Progenitor cell of endocrine pancreas (in vitro differentiated cells): ENCODE measurements around the gene ALKBH4. TPM values are rescaled to one million over a fixed set of nuclear protein-coding genes. Genes with fewer than 3 reads are reported as not detected.

Source experiments
- DNase-seq: peaks from one replicate; pipeline ENCODE4 v3.0.0; 2021; ENCODE audit warnings: low spot score; ENCODE audit not compliant: unreplicated experiment
- H3K27ac Mint-ChIP-seq: 2 replicates; pipeline ENCODE4 v1.8.0; 2021; ENCODE audit warnings: mild to moderate bottlenecking, moderate library complexity, mixed read lengths
- H3K27me3 Mint-ChIP-seq: 2 replicates; pipeline ENCODE4 v1.8.0; 2021; ENCODE audit warnings: mixed read lengths
- H3K36me3 Mint-ChIP-seq: 2 replicates; pipeline ENCODE4 v1.8.0; 2022; ENCODE audit warnings: mixed read lengths; ENCODE audit not compliant: insufficient read depth
- H3K4me1 Mint-ChIP-seq: 2 replicates; pipeline ENCODE4 v1.8.0; 2021; ENCODE audit warnings: low read depth, mixed read lengths
- H3K4me3 Mint-ChIP-seq: 2 replicates; pipeline ENCODE4 v1.8.0; 2021; ENCODE audit warnings: low read depth, mild to moderate bottlenecking, moderate library complexity, mixed read lengths
- H3K9me3 Mint-ChIP-seq: 2 replicates; pipeline ENCODE4 v1.8.0; 2021; ENCODE audit warnings: low read depth, mixed read lengths
- CTCF ChIP-seq: fragments of 200-600 bp; sonication (generic); IDR thresholded peaks from one replicate; pipeline ENCODE4 v1.5.0; 2021; ENCODE audit warnings: antibody characterized with exemption, mild to moderate bottlenecking; ENCODE audit not compliant: unreplicated experiment
- total RNA-seq: library from RNA; stranded (reverse); gene quantifications from 2 replicates; pipeline ENCODE4 v1.2.1, GENCODE V29; 2021

The ALKBH4 gene
- total RNA-seq, 1 donor from 2014 or later: 14.3 TPM

- DNase-seq: no peak
- TF ChIP-seq CTCF: no peak
- no peaks in the 10 kb centered on the region for H3K9me3 Mint-ChIP-seq
- no peak overlapping the region for H3K4me3 Mint-ChIP-seq
- peak overlapping the region; percentile 13 for H3K27ac Mint-ChIP-seq
- H3K36me3 Mint-ChIP-seq: peaks cover 3% of the 10 kb centered on the region
- no peaks in the 10 kb centered on the region for H3K27me3 Mint-ChIP-seq
- H3K4me1 Mint-ChIP-seq: no peaks in the 10 kb centered on the region
Measured at GRCh38 chr7:102471791-102472125, 7.1 kb upstream of the ALKBH4 start.

- DNase-seq: no peak
- Mint-ChIP-seq H3K27me3 (no peaks in the 10 kb centered on the region), H3K36me3 (peaks cover 5% of the 10 kb centered on the region), H3K4me1 (peaks cover 4% of the 10 kb centered on the region), H3K9me3 (no peaks in the 10 kb centered on the region), H3K27ac (no peak overlapping the region), H3K4me3 (no peak overlapping the region)
- no peak for TF ChIP-seq CTCF
Measured at GRCh38 chr7:102469972-102470825, 5.5 kb upstream of the ALKBH4 start.

- DNase-seq: no peak
- TF ChIP-seq CTCF: no peak
- Mint-ChIP-seq H3K27me3 (no peaks in the 10 kb centered on the region), H3K4me1 (peaks cover 4% of the 10 kb centered on the region), H3K9me3 (no peaks in the 10 kb centered on the region), H3K36me3 (peaks cover 5% of the 10 kb centered on the region), H3K27ac (no peak overlapping the region), H3K4me3 (no peak overlapping the region)
Measured at GRCh38 chr7:102469351-102469971, 4.8 kb upstream of the ALKBH4 start.

- Mint-ChIP-seq H3K27me3 (no peaks in the 10 kb centered on the region), H3K4me3 (no peak overlapping the region)
- DNase-seq: no peak
Measured at GRCh38 chr7:102468478-102469350, 4.1 kb upstream of the ALKBH4 start.

More at GRCh38 chr7:102468478-102469350, 4.1 kb upstream of the ALKBH4 start:
- Mint-ChIP-seq H3K4me1 (peaks cover 11% of the 10 kb centered on the region), H3K9me3 (no peaks in the 10 kb centered on the region), H3K27ac (no peak overlapping the region), H3K36me3 (peaks cover 5% of the 10 kb centered on the region)
- no peak for TF ChIP-seq CTCF
